GM12872 (cell line): ENCODE data around the gene ANKDD1B.

Source experiments
- TF ChIP-seq, protein P1 (sequence below): IDR thresholded peaks from 3 replicates; pipeline ENCODE4 v1.5.1; 2011; ENCODE audit warnings: low read depth, mild to moderate bottlenecking, low read length, moderate library complexity; ENCODE audit not compliant: insufficient read depth

ANKDD1B gene

GRCh38 chr5:75717082-75717922 is 106.0 kb downstream of the ANKDD1B start, which contains the start of gene POC5:
Gene POC5 (minus strand): TSS chr5:75717437. CDS start chr5:75712937, 4,500 bp downstream.
- TF ChIP-seq, protein P1, sequence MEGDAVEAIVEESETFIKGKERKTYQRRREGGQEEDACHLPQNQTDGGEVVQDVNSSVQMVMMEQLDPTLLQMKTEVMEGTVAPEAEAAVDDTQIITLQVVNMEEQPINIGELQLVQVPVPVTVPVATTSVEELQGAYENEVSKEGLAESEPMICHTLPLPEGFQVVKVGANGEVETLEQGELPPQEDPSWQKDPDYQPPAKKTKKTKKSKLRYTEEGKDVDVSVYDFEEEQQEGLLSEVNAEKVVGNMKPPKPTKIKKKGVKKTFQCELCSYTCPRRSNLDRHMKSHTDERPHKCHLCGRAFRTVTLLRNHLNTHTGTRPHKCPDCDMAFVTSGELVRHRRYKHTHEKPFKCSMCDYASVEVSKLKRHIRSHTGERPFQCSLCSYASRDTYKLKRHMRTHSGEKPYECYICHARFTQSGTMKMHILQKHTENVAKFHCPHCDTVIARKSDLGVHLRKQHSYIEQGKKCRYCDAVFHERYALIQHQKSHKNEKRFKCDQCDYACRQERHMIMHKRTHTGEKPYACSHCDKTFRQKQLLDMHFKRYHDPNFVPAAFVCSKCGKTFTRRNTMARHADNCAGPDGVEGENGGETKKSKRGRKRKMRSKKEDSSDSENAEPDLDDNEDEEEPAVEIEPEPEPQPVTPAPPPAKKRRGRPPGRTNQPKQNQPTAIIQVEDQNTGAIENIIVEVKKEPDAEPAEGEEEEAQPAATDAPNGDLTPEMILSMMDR, result no peak

DNA sequence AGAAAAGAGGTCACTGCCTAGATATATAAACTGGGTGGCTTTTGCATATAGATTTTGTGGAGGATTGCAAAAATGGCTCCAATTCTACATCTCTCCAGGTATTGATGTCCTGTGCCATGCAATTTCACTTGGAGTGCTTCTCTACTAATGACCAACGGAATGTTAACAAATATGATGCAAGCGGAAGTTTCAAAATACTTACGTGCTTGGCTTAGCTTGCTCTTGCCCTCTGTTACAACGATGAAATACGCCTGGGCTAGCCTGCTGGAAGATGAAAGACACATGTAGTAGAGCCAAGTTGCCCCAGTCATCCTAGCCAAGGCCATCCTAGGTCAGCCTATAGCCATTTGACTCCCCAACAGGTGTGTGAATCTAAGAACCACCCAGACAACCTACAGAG is 109.6 kb downstream of the ANKDD1B start:
- TF ChIP-seq, protein P1, result no peak
